DMS153 (cell line): ENCODE results near the gene INKA2.

Source experiments
- DNase-seq: peaks from one replicate; lab custom pipeline; 2025; lab: John Stamatoyannopoulos, UW

Gene INKA2

DNA sequence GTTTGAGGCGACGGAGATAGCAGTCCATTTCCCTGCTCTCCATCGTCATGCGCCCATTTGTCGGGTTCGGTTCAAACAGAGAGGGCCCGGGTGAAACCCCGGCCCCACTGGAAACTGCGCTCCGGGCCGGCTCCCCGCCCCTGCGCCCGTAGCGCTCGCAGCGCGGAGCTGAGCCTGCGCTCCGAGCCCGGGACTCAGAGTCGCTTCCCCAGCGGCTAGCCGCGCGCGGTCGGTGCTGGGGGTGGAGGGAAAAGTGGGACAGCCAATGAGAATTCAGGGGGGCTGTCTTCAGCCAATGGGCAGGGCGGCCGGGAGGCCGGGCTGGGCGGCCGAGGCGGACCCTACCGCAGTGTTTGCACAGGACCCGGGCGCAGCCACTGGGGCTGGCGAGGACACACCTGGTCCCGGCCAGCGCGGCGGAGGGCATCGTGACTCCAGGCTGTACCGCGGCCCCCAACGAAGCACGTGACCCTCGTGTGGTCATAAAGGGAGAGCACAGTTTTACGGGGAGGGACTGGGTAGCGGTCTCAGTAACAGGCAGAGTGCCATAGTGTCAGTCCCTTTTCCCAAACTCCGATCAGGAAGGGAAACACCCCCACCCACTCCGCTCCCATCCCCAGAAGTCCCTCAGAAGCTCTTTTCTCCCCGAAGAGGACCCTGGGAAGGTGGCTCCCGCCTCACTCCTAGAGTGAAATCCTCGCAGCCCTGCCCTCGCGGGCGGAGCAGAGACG lies at the start of gene INKA2:
TSS of gene INKA2 (minus strand) at position 202 of the 731 bp plus-strand sequence. CDS start at position 49, 153 bp downstream.
- peak; percentile 85 for DNase-seq

DNA sequence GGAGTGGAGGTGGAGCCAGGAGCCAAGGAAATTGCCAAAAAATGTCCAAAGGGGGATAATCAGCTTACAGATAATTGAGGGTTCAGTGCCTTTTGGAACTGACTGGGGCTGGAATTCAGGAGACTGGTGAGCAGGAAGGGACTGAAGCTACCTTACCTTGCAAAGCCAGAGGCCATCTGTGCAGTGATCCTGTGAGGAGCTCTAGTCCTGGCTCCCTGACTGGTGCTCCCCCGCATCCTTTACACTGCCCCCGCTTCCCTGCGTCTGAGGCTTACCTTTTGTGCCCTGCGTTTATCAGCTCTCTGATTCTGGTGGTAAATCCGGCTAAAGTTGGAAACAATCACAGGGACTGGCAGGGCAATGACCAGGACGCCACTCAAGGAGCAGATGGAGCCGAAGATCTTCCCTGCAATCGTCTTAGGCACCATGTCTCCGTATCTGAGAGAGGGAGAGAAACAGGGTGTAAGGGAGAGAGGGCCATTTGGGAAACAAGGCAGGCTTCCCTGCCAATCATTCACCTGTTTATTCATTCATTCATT lies 47.5 kb upstream of the INKA2 start:
- no peak for DNase-seq

DNA sequence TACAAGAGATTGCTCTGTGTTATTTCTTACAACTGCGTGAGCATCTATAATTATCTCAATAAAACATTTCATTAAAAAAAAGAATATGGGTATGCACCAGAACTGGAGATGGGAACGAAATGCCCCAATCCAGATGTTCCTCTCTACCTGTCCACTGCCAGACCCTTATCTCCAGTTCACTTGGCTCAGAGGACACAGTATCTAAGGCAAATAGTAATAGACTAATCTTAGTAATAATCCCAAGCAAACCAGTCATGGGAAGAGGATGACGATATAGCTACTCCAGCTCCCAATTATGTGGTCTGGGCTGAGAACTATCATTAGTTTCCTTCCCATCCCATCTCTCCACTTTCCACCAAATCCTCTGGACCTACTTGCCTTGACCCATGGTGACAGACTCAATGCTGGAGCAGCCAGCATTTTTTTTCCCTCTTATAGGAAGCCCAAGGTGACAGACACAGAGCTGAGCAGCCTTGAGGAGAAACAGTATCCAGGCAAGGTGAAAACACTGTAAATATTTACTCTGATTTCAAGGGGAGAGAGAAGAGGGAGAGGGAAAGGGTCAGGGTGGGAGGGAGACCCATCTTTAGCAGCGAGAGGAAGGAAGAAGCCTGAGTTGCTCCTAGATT lies 45.2 kb upstream of the INKA2 start:
- no peak for DNase-seq

DNA sequence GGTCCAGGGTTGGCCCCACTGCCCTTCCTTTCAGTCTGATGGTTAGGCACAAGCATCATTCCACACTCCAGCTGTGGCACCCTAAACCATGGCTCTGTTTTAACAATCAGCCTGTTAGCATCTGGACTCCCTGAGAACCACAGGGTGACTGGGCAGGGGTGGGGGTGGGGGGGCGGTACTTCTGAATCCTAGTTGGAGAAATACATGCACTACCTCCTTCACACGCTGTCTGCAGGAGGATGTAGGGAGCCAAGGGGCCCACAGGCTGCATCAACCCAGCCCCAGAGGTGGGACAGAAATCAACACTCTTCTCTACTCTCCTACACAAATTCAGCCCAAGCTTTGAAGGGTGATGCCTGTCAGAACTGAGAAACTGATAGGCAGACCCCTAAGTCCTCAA lies 40.4 kb upstream of the INKA2 start:
- no peak for DNase-seq

DNA sequence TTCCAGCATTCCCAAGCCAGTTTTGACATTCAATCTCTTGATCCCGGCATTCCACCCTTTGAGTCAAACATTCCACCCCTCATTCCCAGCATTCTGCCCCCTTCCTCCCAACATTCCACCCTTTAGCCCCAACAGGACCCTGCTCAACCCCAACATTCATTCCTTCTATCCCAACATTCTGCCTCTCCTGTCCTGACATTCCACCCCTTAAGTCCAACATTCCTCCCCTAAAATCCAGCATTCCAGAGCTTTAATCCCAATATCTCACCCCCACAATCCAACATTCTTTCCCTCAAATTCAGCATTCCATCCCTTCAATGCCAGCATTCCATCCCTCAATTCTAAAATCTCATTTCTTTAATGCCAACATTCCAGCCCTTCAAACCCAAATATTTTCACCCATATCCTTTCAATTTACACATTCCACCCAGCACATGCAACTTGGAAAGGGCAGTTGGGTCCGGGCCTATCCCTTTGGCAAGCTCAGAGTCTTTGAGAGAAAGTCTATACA lies 39.4 kb upstream of the INKA2 start:
- no peak for DNase-seq

DNA sequence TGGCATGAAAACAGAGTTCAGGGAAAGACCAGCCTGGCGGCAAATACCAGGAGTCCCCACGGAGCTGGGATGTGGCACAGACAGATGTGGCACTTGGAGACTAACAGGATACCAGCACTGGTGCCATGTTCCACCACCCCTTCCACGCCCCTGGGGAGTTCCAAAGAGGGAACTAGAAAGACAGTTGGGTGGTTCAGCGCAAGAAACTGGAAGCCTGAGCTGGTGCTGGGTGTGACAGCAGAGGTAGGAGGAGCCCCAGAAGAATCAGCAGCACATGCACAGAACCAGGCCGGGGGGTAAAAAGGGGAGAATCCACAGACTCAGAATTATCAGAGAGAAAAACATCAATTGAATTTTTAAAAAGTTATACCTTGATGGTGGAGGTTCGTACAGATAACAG lies 38.9 kb upstream of the INKA2 start:
- DNase-seq: no peak

DNA sequence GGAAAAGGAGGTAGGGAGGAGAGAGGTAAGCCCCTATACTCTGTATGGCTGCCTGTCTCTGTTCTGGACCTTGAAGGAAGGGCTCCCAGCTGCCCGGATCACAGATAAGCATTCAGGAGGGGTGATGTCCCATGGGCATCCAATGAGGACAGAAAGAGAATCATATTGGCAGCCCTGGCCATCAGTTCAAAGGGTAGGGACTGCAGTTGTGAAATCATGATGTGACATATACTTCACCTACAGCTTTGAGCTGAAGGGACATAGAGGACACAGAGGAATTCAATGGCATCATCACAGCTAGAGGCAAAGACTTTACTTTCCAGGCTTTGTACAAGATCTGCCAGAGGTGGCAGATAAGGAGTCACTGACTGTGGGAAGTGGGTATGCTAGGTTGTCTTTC lies 38.1 kb upstream of the INKA2 start:
- no peak for DNase-seq

DNA sequence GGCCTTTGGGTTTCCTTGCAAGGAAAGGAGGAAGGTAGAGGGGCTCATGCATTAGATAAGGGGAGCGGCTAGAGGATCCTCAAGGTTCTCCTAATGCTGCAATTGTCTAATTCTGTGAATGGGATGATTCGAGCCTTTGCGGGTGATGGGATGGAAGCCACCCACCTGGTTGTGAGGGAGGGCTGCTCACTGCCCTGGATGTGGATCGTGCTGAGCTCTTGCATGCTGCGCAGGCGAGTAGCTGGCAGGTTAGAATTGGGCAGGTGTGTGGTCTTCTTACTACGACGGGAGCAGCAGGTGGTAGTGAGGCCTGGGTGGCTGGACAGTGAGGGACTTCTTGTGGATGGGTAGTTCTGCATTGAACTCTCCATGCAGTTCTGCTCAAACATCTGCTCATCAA lies 37.7 kb upstream of the INKA2 start:
- no peak for DNase-seq

DNA sequence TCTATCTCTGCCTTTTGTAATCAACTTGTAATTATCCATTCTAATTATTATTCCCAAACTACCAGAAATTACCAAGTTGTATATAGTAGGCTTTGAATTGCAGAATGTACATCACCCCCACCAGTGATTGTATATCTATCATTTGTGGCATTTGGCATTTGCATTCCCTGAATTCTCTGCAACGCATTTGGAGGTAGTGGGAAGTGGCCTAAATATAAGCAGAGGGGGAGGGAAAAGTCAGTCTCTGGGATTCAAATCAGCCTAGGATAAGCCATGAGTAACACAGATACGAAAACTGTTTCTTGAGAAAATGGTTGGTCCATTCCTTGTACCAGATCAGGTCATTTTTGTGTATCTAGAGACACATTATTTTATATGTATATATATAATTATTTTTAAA lies 37.2 kb upstream of the INKA2 start:
- no peak for DNase-seq

DNA sequence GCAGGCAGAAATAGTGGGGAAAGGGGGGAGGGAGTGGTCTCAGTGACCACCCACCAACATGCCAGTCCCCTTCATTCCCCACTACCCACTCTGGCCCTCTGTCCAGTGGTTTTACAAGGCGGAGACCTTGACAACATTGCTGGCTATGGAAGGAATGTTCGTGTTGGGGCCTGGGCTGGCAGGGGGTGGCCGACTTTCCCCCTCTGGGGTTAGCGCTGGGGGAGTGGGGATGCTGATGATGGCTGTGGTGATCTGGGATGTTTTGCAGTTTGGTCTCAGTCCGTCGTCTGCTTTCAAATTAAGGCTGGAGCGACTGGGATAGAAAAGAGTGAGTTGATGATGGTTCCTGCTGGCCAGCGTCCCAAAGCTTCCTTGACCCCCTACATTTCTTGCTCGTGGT lies 36.8 kb upstream of the INKA2 start:
- no peak for DNase-seq

DNA sequence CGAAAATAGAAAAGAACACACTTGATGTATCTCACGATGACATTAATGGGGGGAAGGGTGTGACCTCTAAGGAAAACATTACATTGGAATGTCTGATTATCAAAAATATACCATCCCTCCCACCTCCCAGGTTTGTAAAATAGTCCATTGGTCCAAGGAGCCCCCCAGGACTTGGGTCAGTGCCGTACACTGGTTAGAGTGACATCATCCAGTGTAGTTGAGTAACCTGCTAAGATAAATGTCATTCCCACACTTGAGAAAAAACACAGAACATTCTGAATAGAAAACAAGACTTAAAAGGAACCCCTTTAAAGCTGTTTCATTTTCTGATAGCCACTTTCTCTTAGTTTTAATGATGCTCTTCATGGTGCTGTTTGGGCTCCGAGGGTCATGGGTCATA lies 31.7 kb upstream of the INKA2 start:
- DNase-seq: no peak

DNA sequence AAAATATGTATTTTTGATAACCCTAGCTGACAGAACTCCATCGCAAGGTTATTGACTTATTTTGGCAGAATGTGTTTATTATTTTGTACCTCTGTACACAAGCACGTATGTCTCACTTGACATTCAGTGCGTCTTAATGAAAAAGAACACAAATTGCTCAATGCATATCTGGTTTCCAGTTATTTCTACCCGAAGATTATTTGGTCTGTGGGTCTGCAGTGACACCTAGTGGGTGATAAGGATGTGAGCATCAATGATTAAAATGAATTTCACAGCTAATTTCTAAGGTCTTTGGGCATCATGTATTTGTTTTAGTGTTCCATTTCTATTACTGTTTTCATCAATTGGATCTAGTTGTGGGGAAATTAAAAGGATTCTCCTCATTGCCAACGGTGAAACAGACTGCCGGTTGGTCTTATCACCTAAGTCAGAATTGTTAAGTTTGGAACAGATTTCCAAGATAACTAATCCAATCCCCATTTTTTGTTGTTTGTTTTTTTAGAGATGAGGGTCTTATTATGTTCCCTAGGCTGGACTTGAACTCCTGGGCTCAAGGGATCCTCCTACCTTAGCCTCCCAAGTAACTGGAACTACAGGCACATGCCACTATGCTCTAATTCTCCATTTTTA lies 30.4 kb upstream of the INKA2 start:
- peak; percentile 3 for DNase-seq

DNA sequence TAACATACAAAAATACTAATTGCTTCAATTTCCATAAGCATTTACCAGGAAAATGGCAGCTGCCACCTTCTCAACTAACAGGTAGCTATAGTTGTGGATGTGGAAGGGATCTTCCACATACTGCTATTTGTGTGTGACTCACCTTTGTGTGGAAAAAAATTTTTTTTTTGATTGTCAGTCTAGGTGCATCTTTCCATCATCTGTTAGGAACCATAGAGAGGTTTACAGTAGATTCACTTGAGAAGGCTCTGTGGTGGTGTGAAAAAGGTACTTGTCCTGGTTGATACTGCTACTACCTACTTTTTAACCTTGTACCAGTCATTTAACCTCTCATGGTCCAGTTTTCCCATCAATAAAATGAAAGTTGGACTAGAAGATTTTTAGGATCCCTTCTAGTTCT lies 29.4 kb upstream of the INKA2 start:
- no peak for DNase-seq

DNA sequence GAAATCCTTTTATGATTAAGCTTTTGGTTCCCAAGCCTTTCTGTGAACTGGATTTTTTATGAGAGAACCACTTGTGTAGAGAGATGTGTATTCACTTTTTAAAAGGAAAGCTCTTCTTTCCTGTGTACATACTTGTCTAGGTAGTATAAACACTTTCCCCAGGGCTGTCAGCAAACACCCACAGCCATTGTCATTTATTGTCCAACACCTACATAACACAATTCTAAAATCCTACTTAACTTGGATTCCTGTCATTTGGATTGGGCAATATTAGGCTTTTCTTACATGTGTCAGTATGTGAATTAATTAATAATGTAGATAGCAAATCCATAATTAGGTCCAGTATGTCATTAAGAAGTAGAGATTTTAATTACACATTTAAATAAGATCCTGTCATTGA lies 28.8 kb upstream of the INKA2 start:
- DNase-seq: peak; percentile 37

DNA sequence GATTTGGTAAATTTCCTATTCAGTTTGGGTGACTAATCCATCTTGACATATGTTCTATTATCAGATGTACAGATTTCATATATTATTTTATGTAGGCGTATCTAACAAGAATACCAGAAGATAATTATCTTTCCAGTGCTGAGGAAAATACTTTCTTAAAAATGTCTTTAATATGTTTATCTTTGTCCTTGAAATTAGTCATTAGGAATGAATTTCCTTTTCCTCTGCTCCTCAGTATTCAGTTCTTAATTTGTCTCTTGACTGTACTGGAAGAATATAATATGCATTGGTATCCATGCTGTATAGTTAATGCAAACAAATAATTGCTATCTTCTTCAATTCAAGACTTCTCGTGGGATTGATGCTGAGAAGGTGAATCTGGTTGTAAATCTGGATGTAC lies 23.1 kb upstream of the INKA2 start:
- no peak for DNase-seq

DNA sequence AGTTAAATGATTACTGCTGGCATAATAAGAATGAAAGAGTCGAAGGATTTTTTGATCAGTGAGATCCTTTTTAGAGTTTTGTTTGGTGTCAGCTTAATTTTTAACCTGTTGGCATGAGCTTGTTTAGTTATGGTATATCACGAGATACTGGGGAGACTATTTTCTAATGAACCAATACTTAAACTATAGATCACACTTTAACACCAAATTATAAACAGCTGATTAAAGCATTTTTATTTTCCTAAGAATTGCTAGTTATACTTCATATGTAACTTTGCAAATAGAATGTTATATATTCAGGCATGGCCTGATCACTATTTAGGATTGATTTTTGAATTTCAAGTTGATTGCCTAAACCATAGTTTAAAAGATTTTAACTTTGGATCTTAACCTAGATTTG lies 22.5 kb upstream of the INKA2 start:
- DNase-seq: no peak

DNA sequence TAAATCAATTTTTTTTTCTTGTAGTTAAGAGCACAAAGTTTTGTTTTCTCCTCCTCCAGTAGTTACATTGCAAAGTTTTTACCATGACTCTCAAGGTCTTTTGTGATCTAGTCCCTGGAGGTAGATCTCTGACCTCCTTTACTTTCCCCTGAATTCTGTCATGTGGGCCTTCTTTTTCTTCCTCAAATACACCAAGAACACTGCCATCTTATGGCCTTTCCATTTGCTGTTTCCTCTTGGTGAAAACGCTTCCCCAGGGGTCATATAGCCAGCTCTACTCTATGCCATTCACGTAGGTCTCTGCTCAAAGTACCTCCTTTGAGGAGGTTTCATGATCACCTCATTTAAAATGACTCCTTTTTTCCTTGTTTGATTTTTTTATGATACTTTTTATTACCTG lies 19.2 kb upstream of the INKA2 start:
- no peak for DNase-seq

DNA sequence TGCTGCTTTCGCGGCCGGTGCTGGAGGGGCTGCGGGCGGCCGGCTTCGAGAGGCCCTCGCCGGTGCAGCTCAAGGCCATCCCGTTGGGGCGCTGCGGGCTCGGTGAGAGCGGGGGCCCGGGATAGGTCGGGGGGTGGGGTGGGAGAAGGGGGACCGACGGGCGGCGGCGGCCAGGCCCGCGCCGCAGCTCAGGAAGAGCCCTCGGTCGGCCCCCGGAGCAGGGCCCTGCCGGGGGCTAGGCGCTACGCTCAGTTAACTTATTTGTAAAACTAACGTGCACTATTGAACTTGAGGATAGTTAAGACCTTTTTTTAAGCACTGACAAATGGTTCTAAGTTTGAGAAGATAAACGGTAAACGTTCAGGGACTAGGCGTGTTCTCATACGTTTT lies 16.9 kb upstream of the INKA2 start:
- no peak for DNase-seq

DNA sequence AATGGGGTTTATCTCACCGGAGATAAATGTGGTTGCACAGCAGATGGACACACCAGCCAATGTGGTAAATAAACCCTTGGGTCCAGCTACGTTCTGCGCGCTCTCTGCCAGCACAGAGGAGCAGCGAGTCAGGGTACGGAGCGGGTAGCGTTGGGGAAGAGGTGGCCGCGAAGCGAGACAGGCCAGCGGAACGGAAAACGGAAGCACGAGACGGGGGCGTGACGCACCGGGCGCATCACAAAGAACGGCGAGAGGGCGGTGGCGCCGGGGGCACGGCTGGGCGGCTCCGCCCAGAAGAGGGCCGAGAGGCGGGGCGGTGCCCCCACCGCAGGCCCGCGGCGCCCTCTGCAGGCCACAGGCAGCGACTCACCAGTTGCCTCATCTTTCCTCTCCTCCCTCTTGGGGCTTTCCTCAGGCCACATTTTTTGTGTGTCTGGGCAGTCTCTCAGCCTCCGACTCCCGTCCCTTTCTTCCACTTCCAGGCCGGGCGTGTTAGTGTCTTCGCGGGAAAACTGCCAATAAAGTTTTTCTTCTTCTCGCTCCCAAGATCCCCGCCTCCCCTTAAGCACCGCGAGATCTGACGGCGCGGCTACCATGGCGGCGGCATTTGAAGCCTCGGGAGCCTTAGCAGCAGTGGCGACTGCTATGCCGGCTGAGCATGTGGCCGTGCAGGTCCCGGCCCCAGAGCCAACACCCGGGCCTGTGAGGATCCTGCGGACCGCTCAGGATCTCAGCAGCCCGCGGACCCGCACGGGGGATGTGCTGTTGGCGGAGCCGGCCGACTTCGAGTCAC lies 16.3 kb upstream of the INKA2 start, which contains the start of gene DDX20:
TSS of gene DDX20 (plus strand) at position 571 of the 793 bp plus-strand sequence. CDS start at position 595, 24 bp downstream.
- peak; percentile 94 for DNase-seq

DNA sequence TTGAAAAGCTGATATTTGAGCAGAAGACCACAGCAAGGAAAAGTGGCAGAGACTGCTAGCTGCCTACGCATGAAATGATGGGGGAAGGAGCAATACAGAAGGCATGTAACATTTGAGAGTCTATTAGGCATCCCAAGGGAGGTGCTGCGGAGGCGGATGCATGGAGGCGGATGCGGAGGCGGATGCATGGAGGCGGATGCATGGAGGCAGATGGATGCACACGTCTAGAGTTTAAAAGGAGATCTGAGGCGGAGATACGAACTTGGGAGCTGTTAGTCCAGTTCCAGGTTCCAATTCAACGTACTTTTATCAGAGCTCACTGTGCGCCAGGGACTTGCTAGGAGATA lies 15.8 kb upstream of the INKA2 start:
- DNase-seq: peak; percentile 68

DNA sequence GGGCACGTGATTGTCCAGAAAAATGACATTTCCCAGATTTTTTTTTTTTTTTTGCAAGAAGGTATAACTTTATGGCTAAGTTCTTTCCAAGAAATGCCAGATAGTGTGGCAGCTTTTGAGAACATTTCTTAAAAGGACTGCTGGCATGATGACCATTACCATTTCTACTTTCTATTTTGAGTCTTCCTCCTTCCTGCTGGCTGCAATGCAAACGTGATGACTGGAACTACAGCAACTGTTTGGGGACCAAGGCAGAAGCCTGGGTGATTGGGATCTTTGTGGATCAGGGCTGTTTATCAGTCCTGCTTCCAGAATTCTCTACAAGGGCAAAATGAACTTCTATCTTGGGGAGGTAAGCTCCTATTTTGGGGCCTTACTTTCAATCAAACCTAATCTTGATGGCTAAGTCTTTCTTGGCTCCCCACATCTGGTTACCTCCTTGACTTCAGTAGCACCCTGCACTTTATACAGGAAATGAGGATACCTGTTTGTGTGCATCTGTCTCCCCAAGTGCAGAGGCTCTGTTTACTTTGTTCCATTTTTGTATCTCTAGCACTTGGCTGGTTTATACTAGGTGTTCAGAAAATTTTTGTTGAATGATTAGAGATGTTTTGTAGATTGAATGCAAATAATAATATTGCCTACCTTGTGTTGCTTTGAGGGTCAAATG lies 12.8 kb upstream of the INKA2 start:
- no peak for DNase-seq

DNA sequence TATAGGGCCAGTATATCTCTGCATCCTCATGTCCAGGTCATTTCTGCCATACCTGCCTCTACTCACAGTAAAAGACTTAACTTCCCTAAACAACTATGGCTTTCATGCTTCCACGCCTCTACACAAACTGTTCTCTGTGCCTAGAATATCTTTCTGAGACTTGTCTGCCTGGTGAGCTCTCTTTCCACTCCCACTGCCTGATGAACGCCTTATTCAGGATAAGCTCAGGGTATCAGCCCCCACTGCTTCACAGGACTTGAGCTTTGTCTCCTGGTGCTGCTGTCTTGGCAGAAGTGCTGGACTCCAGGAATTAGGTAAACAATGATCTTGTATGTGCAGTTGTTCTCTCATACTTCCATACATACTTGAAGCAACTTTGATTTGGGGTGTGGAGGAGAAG lies 11.7 kb upstream of the INKA2 start:
- DNase-seq: no peak
